ENCODE measurements around the gene PSMD10.

Gene PSMD10

GRCh38 chrX:108122748-108123147, 31.4 kb upstream of the PSMD10 start:
- TF ChIP-seq TCF12 (IDR thresholded peaks at IDR 0.05; ENCODE audit: low read depth) (no peak), RAD21 (IDR thresholded peaks at IDR 0.05; ENCODE audit: low read depth) (no peak), TEAD4 (IDR thresholded peaks at IDR 0.05) (no peak), NFIC (IDR thresholded peaks at IDR 0.05) (no peak), EP300 (IDR thresholded peaks at IDR 0.05; ENCODE audit: borderline replicate concordance) (no peak), YY1 (IDR thresholded peaks at IDR 0.05; ENCODE audit: low read depth) (no peak), FOXM1 (IDR thresholded peaks at IDR 0.05; ENCODE audit: borderline replicate concordance, low read depth) (no peak), MAX (IDR thresholded peaks at IDR 0.05) (no peak), TAF1 (IDR thresholded peaks at IDR 0.05; ENCODE audit: low read depth) (no peak), CREB1 (IDR thresholded peaks at IDR 0.05; ENCODE audit: low read depth) (no peak), ZBTB7A (IDR thresholded peaks at IDR 0.05; ENCODE audit: low read depth) (no peak), CEBPB (IDR thresholded peaks at IDR 0.05) (no peak), USF1 (IDR thresholded peaks at IDR 0.05) (no peak), EGR1 (IDR thresholded peaks at IDR 0.05) (no peak)
- TF ChIP-seq, protein P1, sequence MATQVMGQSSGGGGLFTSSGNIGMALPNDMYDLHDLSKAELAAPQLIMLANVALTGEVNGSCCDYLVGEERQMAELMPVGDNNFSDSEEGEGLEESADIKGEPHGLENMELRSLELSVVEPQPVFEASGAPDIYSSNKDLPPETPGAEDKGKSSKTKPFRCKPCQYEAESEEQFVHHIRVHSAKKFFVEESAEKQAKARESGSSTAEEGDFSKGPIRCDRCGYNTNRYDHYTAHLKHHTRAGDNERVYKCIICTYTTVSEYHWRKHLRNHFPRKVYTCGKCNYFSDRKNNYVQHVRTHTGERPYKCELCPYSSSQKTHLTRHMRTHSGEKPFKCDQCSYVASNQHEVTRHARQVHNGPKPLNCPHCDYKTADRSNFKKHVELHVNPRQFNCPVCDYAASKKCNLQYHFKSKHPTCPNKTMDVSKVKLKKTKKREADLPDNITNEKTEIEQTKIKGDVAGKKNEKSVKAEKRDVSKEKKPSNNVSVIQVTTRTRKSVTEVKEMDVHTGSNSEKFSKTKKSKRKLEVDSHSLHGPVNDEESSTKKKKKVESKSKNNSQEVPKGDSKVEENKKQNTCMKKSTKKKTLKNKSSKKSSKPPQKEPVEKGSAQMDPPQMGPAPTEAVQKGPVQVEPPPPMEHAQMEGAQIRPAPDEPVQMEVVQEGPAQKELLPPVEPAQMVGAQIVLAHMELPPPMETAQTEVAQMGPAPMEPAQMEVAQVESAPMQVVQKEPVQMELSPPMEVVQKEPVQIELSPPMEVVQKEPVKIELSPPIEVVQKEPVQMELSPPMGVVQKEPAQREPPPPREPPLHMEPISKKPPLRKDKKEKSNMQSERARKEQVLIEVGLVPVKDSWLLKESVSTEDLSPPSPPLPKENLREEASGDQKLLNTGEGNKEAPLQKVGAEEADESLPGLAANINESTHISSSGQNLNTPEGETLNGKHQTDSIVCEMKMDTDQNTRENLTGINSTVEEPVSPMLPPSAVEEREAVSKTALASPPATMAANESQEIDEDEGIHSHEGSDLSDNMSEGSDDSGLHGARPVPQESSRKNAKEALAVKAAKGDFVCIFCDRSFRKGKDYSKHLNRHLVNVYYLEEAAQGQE (IDR thresholded peaks at IDR 0.05; ENCODE audit: low read depth): no peak

DNA sequence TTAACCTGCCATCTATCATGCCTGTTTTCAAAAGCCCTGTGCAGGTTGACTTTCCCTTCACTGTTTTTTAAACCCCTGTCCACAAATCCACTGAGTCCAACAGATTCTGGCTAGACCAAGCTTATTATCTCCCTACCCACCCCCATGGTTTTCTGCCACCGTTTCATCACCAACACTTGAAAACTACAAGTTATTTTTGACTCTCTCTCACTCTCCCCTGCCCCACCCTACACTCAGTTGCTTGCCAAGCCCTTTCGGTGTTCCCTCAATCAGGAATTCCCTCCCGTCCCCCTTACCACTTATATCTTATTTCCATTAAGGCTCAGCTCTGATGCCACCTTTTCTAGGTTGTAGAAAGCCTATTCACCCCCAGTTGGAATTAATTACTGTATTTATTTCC, 29.9 kb upstream of the PSMD10 start:
- TF ChIP-seq ZBTB7A (IDR thresholded peaks at IDR 0.05; ENCODE audit: low read depth) (no peak), MAX (IDR thresholded peaks at IDR 0.05) (no peak), TAF1 (IDR thresholded peaks at IDR 0.05; ENCODE audit: low read depth) (no peak), EGR1 (IDR thresholded peaks at IDR 0.05) (no peak), RAD21 (IDR thresholded peaks at IDR 0.05; ENCODE audit: low read depth) (no peak), TEAD4 (IDR thresholded peaks at IDR 0.05) (no peak), USF1 (IDR thresholded peaks at IDR 0.05) (no peak), CREB1 (IDR thresholded peaks at IDR 0.05; ENCODE audit: low read depth) (no peak), CEBPB (IDR thresholded peaks at IDR 0.05) (no peak), FOXM1 (IDR thresholded peaks at IDR 0.05; ENCODE audit: borderline replicate concordance, low read depth) (no peak), EP300 (IDR thresholded peaks at IDR 0.05; ENCODE audit: borderline replicate concordance) (no peak), NFIC (IDR thresholded peaks at IDR 0.05) (no peak), YY1 (IDR thresholded peaks at IDR 0.05; ENCODE audit: low read depth) (no peak), TCF12 (IDR thresholded peaks at IDR 0.05; ENCODE audit: low read depth) (no peak)
- TF ChIP-seq, protein P1 (IDR thresholded peaks at IDR 0.05; ENCODE audit: low read depth): no peak

DNA sequence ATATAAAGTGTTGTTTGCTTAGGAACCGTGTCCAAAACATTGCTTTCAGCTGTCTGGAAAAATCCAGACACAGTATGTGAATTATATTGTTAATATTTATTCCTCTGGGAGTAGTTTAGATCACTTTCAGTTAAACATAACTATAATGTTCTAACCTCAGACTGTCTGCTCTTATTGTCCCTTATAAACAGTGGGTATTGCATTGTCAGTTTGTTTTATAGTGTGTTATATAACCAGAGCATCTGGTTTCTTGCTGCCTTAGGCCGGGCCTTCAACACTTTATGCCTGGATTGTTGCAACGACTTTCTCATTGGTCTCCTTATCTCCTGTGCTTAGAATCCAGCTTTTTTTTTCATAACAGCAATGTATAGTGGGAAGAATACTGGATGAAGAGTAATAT, 26.6 kb upstream of the PSMD10 start:
- TF ChIP-seq ZBTB7A (IDR thresholded peaks at IDR 0.05; ENCODE audit: low read depth): no peak
- TF ChIP-seq FOXM1 (IDR thresholded peaks at IDR 0.05; ENCODE audit: borderline replicate concordance, low read depth): no peak
- TF ChIP-seq, protein P1 (IDR thresholded peaks at IDR 0.05; ENCODE audit: low read depth): no peak
- TF ChIP-seq USF1 (IDR thresholded peaks at IDR 0.05): no peak
- TF ChIP-seq TCF12 (IDR thresholded peaks at IDR 0.05; ENCODE audit: low read depth): no peak
- no peak for TF ChIP-seq TAF1 (IDR thresholded peaks at IDR 0.05; ENCODE audit: low read depth)
- no peak for TF ChIP-seq MAX (IDR thresholded peaks at IDR 0.05)
- no peak for TF ChIP-seq TEAD4 (IDR thresholded peaks at IDR 0.05)
- TF ChIP-seq CREB1 (IDR thresholded peaks at IDR 0.05; ENCODE audit: low read depth): no peak
- no peak for TF ChIP-seq NFIC (IDR thresholded peaks at IDR 0.05)
- TF ChIP-seq EGR1 (IDR thresholded peaks at IDR 0.05): no peak
- TF ChIP-seq CEBPB (IDR thresholded peaks at IDR 0.05): no peak

GRCh38 chrX:108114541-108114940, 23.2 kb upstream of the PSMD10 start:
- no peak for TF ChIP-seq YY1 (IDR thresholded peaks at IDR 0.05; ENCODE audit: low read depth)
- TF ChIP-seq CREB1 (IDR thresholded peaks at IDR 0.05; ENCODE audit: low read depth): no peak
- no peak for TF ChIP-seq NFIC (IDR thresholded peaks at IDR 0.05)
- no peak for TF ChIP-seq EP300 (IDR thresholded peaks at IDR 0.05; ENCODE audit: borderline replicate concordance)
- TF ChIP-seq CEBPB (IDR thresholded peaks at IDR 0.05): no peak
- no peak for TF ChIP-seq EGR1 (IDR thresholded peaks at IDR 0.05)
- TF ChIP-seq ZBTB7A (IDR thresholded peaks at IDR 0.05; ENCODE audit: low read depth): no peak
- no peak for TF ChIP-seq TCF12 (IDR thresholded peaks at IDR 0.05; ENCODE audit: low read depth)
- no peak for TF ChIP-seq RAD21 (IDR thresholded peaks at IDR 0.05; ENCODE audit: low read depth)
- no peak for TF ChIP-seq TEAD4 (IDR thresholded peaks at IDR 0.05)
- TF ChIP-seq, protein P1 (IDR thresholded peaks at IDR 0.05; ENCODE audit: low read depth): no peak
- TF ChIP-seq MAX (IDR thresholded peaks at IDR 0.05): no peak
- TF ChIP-seq USF1 (IDR thresholded peaks at IDR 0.05): no peak
- TF ChIP-seq FOXM1 (IDR thresholded peaks at IDR 0.05; ENCODE audit: borderline replicate concordance, low read depth): no peak
- no peak for TF ChIP-seq TAF1 (IDR thresholded peaks at IDR 0.05; ENCODE audit: low read depth)

Data from Ishikawa (cell line).